ENCODE results near the gene SLC16A13.
A peak's percentile ranks its signal among the peaks of the same experiment; 100 is the strongest.

Gene SLC16A13

GRCh38 chr17:7011942-7012254, 23.9 kb upstream of the SLC16A13 start:
- FAIRE-seq (no peak), DNase-seq (ENCODE audit: low spot score) (no peak)

GRCh38 chr17:7014261-7014994, 21.4 kb upstream of the SLC16A13 start:
- DNase-seq (ENCODE audit: low spot score) (peak; percentile 90), FAIRE-seq (peak; percentile 9)

- DNase-seq (ENCODE audit: low spot score) (no peak), FAIRE-seq (no peak)
These were observed 20.5 kb upstream of the SLC16A13 start for GRCh38 chr17:7014995-7015958.

GRCh38 chr17:7016418-7016817, 19.4 kb upstream of the SLC16A13 start:
- DNase-seq (ENCODE audit: low spot score) = no peak
- FAIRE-seq = no peak

GRCh38 chr17:7016886-7017826, 18.7 kb upstream of the SLC16A13 start:
- no peak for FAIRE-seq
- DNase-seq (ENCODE audit: low spot score) = no peak

GRCh38 chr17:7017827-7018200, 18.0 kb upstream of the SLC16A13 start:
- FAIRE-seq = no peak

GRCh38 chr17:7018331-7018964, 17.4 kb upstream of the SLC16A13 start:
- no peak for FAIRE-seq
- no peak for DNase-seq (ENCODE audit: low spot score)

More at GRCh38 chr17:7017827-7018200, 18.0 kb upstream of the SLC16A13 start:
- no peak for DNase-seq (ENCODE audit: low spot score)

GRCh38 chr17:7019367-7019766, 16.4 kb upstream of the SLC16A13 start:
- DNase-seq (ENCODE audit: low spot score) = no peak
- no peak for FAIRE-seq

- DNase-seq (ENCODE audit: low spot score) (peak; percentile 60), FAIRE-seq (no peak)
These were observed 15.8 kb upstream of the SLC16A13 start for GRCh38 chr17:7019839-7020519.

GRCh38 chr17:7020894-7021664, 14.7 kb upstream of the SLC16A13 start:
- FAIRE-seq (no peak), DNase-seq (ENCODE audit: low spot score) (no peak)

- FAIRE-seq = no peak
- peak; percentile 80 for DNase-seq (ENCODE audit: low spot score)
These were observed 13.6 kb upstream of the SLC16A13 start for GRCh38 chr17:7021993-7022778.

GRCh38 chr17:7022781-7023571, 12.8 kb upstream of the SLC16A13 start, which contains the start of gene BCL6B:
Gene BCL6B (plus strand): TSS chr17:7023050. CDS start chr17:7023672, 622 bp downstream.
- FAIRE-seq = no peak

GRCh38 chr17:7023576-7024401, 12.0 kb upstream of the SLC16A13 start:
- no peak for FAIRE-seq
- DNase-seq (ENCODE audit: low spot score) = no peak

More at GRCh38 chr17:7022781-7023571, 12.8 kb upstream of the SLC16A13 start, which contains the start of gene BCL6B:
- DNase-seq (ENCODE audit: low spot score) = no peak

- DNase-seq (ENCODE audit: low spot score) (no peak), FAIRE-seq (no peak)
These were observed 11.4 kb upstream of the SLC16A13 start for GRCh38 chr17:7024402-7024785.

GRCh38 chr17:7025245-7025644, 10.6 kb upstream of the SLC16A13 start:
- no peak for FAIRE-seq
- DNase-seq (ENCODE audit: low spot score) = no peak

- FAIRE-seq = no peak
- DNase-seq (ENCODE audit: low spot score) = no peak
These were observed 9.2 kb upstream of the SLC16A13 start for GRCh38 chr17:7026471-7027115.
